Suprapubic skin (tissue), 4 donors: ENCODE data around the gene MED28. TPM values are rescaled to one million over a fixed set of nuclear protein-coding genes. Genes with fewer than 3 reads are reported as not detected.

Experiments
- DNase-seq, 2 donors: peaks; one replicate each; pipeline ENCODE4 v3.0.0-alpha.2; 2019; ENCODE audit warnings: low spot score in 2 of 2
- H3K27ac ChIP-seq: fragments of 200-600 bp; sonication (generic); one replicate; pipeline ENCODE4 v1.5.1; 2019
- H3K27me3 ChIP-seq: fragments of 200-600 bp; sonication (generic); one replicate; pipeline ENCODE4 v1.5.1; 2019
- H3K36me3 ChIP-seq: fragments of 200-600 bp; sonication (generic); one replicate; pipeline ENCODE4 v1.5.1; 2019
- H3K4me1 ChIP-seq: fragments of 200-600 bp; sonication (generic); one replicate; pipeline ENCODE4 v1.5.1; 2019
- H3K4me3 ChIP-seq: fragments of 200-600 bp; sonication (generic); one replicate; pipeline ENCODE4 v1.5.1; 2019; ENCODE audit warnings: mild to moderate bottlenecking
- H3K9me3 ChIP-seq: fragments of 200-600 bp; sonication (generic); one replicate; pipeline ENCODE4 v1.5.1; 2019
- CTCF ChIP-seq, 2 donors: fragments of 200-600 bp in 1 of 2; fragments of 450-650 bp in 1 of 2; sonication (generic) in 1 of 2; IDR thresholded peaks; one replicate each; pipeline ENCODE4 v1.5.1; 2016 to 2019; ENCODE audit warnings: antibody characterized with exemption in 2 of 2, mild to moderate bottlenecking in 1 of 2, moderate library complexity in 1 of 2
- EP300 ChIP-seq: sonication (generic); formaldehyde crosslinking; IDR thresholded peaks from one replicate; pipeline ENCODE4 v1.6.1; 2017; ENCODE audit warnings: antibody characterized with exemption
- POLR2A ChIP-seq, 2 donors: fragments of 450-650 bp; IDR thresholded peaks; one replicate each; pipeline ENCODE4 v1.6.1; 2017; ENCODE audit warnings: antibody characterized with exemption in 2 of 2, mild to moderate bottlenecking in 2 of 2, moderate library complexity in 2 of 2
- POLR2AphosphoS5 ChIP-seq, 3 donors: sonication (generic); formaldehyde crosslinking; IDR thresholded peaks; one replicate each; pipeline ENCODE4 v1.6.1; 2017; ENCODE audit warnings: antibody characterized with exemption in 3 of 3
- WGBS: methylation state at CpG from one replicate; pipeline ENCODE4 v1.1.5; 2018; 5-methylcytosine and 5-hydroxymethylcytosine counted together
- total RNA-seq, 4 donors: library from RNA; depleted of rRNA; stranded (reverse); fragments of >200 nt; gene quantifications; one replicate each; pipeline ENCODE4 v1.1.0, GENCODE V29; 2016

MED28 gene
- total RNA-seq, 4 donors from 2014 or later: 12.4 to 22.2 (median 14.4) TPM

DNA sequence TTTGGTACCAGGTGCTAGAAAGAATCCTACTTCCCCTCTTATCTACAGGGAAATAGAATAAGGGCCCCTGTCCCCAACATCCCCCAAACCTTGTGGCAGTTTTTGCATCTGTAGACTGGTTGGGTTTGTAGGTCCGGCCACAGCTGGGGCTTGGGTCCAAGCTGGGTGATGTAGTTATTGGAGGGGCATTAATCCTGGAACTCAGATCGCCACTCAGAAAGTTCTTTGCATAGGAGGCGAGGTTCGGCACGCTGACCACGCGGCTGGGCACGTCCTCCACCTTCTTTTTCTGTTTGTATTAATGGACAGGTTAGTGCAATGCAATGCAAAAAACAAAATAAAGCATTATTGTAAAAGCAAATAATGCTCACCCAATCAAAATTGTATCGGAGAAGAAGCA, 19.2 kb downstream of the MED28 start:
- Histone ChIP-seq H3K9me3 (no peaks in the 10 kb centered on the region), H3K4me3 (no peak overlapping the region), H3K36me3 (peaks cover 65% of the 10 kb centered on the region), H3K4me1 (no peaks in the 10 kb centered on the region), H3K27ac (no peak overlapping the region), H3K27me3 (no peaks in the 10 kb centered on the region)
- 93% methylated on average over 9 of the region's 9 CpGs for WGBS
- TF ChIP-seq EP300 (no peak), CTCF (IDR thresholded peaks at IDR 0.05) (no peak), POLR2A (IDR thresholded peaks at IDR 0.05) (no peak), POLR2AphosphoS5 (IDR thresholded peaks at IDR 0.05) (no peak)
- no peak for DNase-seq

DNA sequence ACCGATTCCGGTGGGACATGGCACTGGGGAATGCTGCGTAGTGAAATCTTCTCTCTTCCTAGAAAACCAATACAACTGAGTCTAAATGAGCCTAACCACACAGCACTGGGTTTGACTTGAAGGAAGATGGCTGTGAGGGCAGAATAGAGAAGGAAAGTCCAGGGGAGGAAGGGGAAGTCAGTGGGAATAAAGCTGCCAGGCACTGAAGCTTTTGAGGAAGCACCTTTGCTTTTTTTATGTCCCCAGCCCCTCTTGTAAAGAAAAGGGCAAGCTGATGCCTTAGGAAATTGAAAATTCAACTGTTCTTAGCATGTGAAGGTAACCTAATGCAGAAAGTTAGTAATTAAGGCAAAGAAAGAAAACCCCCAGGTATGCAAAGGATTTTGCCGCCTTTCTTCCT, 20.6 kb downstream of the MED28 start:
- Histone ChIP-seq H3K27ac (no peak overlapping the region), H3K4me3 (no peak overlapping the region), H3K36me3 (peaks cover 50% of the 10 kb centered on the region), H3K9me3 (no peaks in the 10 kb centered on the region), H3K4me1 (no peaks in the 10 kb centered on the region), H3K27me3 (no peaks in the 10 kb centered on the region)
- TF ChIP-seq POLR2A (IDR thresholded peaks at IDR 0.05) (no peak), EP300 (no peak), POLR2AphosphoS5 (IDR thresholded peaks at IDR 0.05) (no peak), CTCF (IDR thresholded peaks at IDR 0.05) (no peak)
- DNase-seq: no peak
- WGBS: 96% methylated on average over 4 of the region's 4 CpGs

- WGBS: 98% methylated on average over 8 of the region's 17 CpGs
- DNase-seq: no peak
- TF ChIP-seq CTCF (IDR thresholded peaks at IDR 0.05) (no peak), EP300 (no peak), POLR2AphosphoS5 (IDR thresholded peaks at IDR 0.05) (no peak), POLR2A (IDR thresholded peaks at IDR 0.05) (no peak)
- no peak overlapping the region for H3K27ac ChIP-seq
- peaks cover 38% of the 10 kb centered on the region for H3K36me3 ChIP-seq
- no peaks in the 10 kb centered on the region for H3K9me3 ChIP-seq
- no peaks in the 10 kb centered on the region for H3K27me3 ChIP-seq
- H3K4me1 ChIP-seq: no peaks in the 10 kb centered on the region
- no peak overlapping the region for H3K4me3 ChIP-seq
Measured at GRCh38 chr4:17636341-17636695, 21.9 kb downstream of the MED28 start.

DNA sequence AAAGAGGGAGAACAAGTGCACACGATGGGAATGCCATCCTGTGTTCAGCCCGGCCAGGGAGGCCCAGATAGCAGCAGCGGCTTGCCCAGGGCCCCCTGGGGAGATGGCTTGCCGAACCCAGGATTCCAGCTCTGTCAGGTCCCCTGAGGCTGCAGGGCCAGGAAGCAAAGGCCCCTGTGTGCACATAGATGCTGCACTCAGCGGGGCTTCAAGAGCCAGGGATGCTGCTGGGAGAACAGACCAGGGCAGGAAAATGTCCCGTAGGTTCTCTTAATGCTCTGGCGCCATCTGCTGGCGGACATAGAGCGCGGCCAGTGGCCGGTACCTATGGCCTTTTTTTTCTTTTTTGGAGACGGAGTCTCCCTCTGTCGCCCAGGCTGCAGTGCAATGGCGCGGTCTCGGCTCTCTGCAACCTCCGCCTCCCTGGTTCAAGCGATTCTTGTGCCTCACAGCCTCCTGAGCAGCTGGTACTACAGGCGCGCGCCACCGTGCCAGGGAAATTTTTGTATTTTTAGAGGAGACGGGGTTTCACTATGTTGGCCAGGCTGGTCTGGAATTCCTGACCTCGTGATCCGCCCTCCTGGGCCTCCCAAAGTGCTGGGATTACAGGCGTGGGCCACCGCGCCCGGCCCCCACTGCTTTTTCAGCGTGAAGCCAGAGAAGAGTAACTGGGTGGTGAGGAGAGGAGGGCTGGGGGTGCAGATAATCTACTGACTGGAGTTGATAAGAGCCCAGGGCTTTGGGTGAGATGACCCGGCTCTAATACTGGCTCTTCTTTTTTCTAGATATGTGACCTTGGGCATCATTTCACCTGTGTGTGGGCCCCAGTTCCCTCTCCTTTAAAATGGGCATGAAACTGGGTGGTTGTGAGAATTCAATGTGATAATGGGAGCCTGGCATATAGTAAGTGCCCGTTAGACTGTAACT, 22.5 kb downstream of the MED28 start:
- 59% methylated on average over 30 of the region's 32 CpGs for WGBS
- TF ChIP-seq CTCF (IDR thresholded peaks at IDR 0.05): peak; percentile 55 to 79
- TF ChIP-seq EP300: no peak
- Histone ChIP-seq H3K36me3 (peaks cover 32% of the 10 kb centered on the region), H3K4me3 (no peak overlapping the region), H3K9me3 (no peaks in the 10 kb centered on the region), H3K4me1 (no peaks in the 10 kb centered on the region), H3K27me3 (no peaks in the 10 kb centered on the region), H3K27ac (no peak overlapping the region)
- peak; percentile 79 to 86 for DNase-seq

DNA sequence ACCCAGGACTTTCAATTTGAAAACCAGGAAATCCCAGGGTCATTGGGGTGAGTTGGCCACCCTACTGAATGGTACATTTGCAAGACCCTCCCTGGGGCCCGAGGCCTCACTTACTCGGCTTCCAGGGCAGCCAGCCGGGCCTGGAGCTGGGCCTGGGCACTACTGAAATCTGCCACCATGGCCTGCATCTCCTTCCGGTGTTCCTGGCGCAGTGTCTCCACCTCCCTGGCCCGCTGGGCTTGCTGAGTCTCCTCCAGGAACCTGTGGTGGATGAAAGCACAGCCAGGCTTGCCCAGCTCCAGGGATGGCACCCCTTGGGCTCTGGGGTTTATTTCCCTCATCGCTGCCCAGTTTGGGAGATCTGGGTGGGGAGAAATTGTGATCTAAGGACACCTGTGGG, 24.7 kb downstream of the MED28 start:
- H3K4me1 ChIP-seq: no peaks in the 10 kb centered on the region
- no peak overlapping the region for H3K27ac ChIP-seq
- TF ChIP-seq EP300 (no peak), POLR2A (IDR thresholded peaks at IDR 0.05) (no peak), CTCF (IDR thresholded peaks at IDR 0.05) (no peak), POLR2AphosphoS5 (IDR thresholded peaks at IDR 0.05) (no peak)
- no peak overlapping the region for H3K4me3 ChIP-seq
- H3K36me3 ChIP-seq: peaks cover 12% of the 10 kb centered on the region
- H3K27me3 ChIP-seq: no peaks in the 10 kb centered on the region
- H3K9me3 ChIP-seq: no peaks in the 10 kb centered on the region
- DNase-seq: no peak
- 83% methylated on average over 4 of the region's 7 CpGs for WGBS
